ENCODE data around the gene GTF2H4. TPM values are rescaled to one million over a fixed set of nuclear protein-coding genes. Genes with fewer than 3 reads are reported as not detected.

GTF2H4 gene
- total RNA-seq, 1 donor from 2014 or later = 72.6 TPM

GRCh38 chr6:30938730-30939129 is 30.7 kb downstream of the GTF2H4 start:
- no peak overlapping the region for H3K4me3 Mint-ChIP-seq
- no peak overlapping the region for H3K27ac Mint-ChIP-seq (ENCODE audit: unreplicated experiment)
- no peaks in the 10 kb centered on the region for H3K36me3 Mint-ChIP-seq (ENCODE audit: low read depth)
- H3K9me3 Mint-ChIP-seq = no peaks in the 10 kb centered on the region
- no peak for DNase-seq (ENCODE audit: low read depth, low spot score)
- H3K27me3 Mint-ChIP-seq (ENCODE audit: low read depth) = no peaks in the 10 kb centered on the region
- no peak for TF ChIP-seq CTCF (conservative IDR thresholded peaks at IDR 0.05)
- peaks cover 13% of the 10 kb centered on the region for H3K4me1 Mint-ChIP-seq

GRCh38 chr6:30939473-30939872 is 31.5 kb downstream of the GTF2H4 start:
- no peak for TF ChIP-seq CTCF (conservative IDR thresholded peaks at IDR 0.05)
- DNase-seq (ENCODE audit: low read depth, low spot score) = no peak
- Mint-ChIP-seq H3K4me1 (peaks cover 13% of the 10 kb centered on the region), H3K27me3 (ENCODE audit: low read depth) (no peaks in the 10 kb centered on the region), H3K27ac (ENCODE audit: unreplicated experiment) (no peak overlapping the region), H3K36me3 (ENCODE audit: low read depth) (no peaks in the 10 kb centered on the region), H3K9me3 (no peaks in the 10 kb centered on the region), H3K4me3 (no peak overlapping the region)

GRCh38 chr6:30940361-30940986 is 32.5 kb downstream of the GTF2H4 start, which contains the start of gene MUCL3:
Gene MUCL3 (plus strand): TSS chr6:30940973. CDS start chr6:30941000, 27 bp downstream.
- H3K27me3 Mint-ChIP-seq (ENCODE audit: low read depth) = no peaks in the 10 kb centered on the region
- H3K27ac Mint-ChIP-seq (ENCODE audit: unreplicated experiment) = no peak within 1 kb of the TSS
- no peak within 1 kb of the TSS for H3K4me3 Mint-ChIP-seq
- no peaks in the 10 kb centered on the region for H3K36me3 Mint-ChIP-seq (ENCODE audit: low read depth)
- peaks cover 13% of the 10 kb centered on the region for H3K4me1 Mint-ChIP-seq
- no peak for DNase-seq (ENCODE audit: low read depth, low spot score)
- no peaks in the 10 kb centered on the region for H3K9me3 Mint-ChIP-seq
- TF ChIP-seq CTCF (conservative IDR thresholded peaks at IDR 0.05) = no peak

GRCh38 chr6:30942338-30943060 is 34.5 kb downstream of the GTF2H4 start:
- Mint-ChIP-seq H3K9me3 (no peaks in the 10 kb centered on the region), H3K4me1 (peaks cover 13% of the 10 kb centered on the region), H3K27ac (ENCODE audit: unreplicated experiment) (no peak overlapping the region), H3K36me3 (ENCODE audit: low read depth) (no peaks in the 10 kb centered on the region), H3K27me3 (ENCODE audit: low read depth) (peaks cover 4% of the 10 kb centered on the region), H3K4me3 (no peak overlapping the region)
- TF ChIP-seq CTCF (conservative IDR thresholded peaks at IDR 0.05) = peak; percentile 67
- peak; percentile 70 for DNase-seq (ENCODE audit: low read depth, low spot score)

GRCh38 chr6:30944051-30944450 is 36.0 kb downstream of the GTF2H4 start:
- no peak for TF ChIP-seq CTCF (conservative IDR thresholded peaks at IDR 0.05)
- peaks cover 13% of the 10 kb centered on the region for H3K4me1 Mint-ChIP-seq
- no peak overlapping the region for H3K4me3 Mint-ChIP-seq
- H3K9me3 Mint-ChIP-seq = no peaks in the 10 kb centered on the region
- DNase-seq (ENCODE audit: low read depth, low spot score) = no peak
- no peaks in the 10 kb centered on the region for H3K36me3 Mint-ChIP-seq (ENCODE audit: low read depth)
- H3K27ac Mint-ChIP-seq (ENCODE audit: unreplicated experiment) = no peak overlapping the region
- peaks cover 7% of the 10 kb centered on the region for H3K27me3 Mint-ChIP-seq (ENCODE audit: low read depth)

Measured in neural crest cell (in vitro differentiated cells).